A549 (cell line): ENCODE measurements around the gene BOK.

Experiments
- EP300 ChIP-seq, 2 experiments: fragments of >200 bp; sonication (Bioruptor Twin); formaldehyde crosslinking; IDR thresholded peaks; 2 replicates in 1 of 2; 3 replicates in 1 of 2; pipeline ENCODE4 v1.6.1; 2016 to 2017
- HDAC2 ChIP-seq: fragments of 200-600 bp; sonication (generic); IDR thresholded peaks from 2 replicates; pipeline ENCODE4 v1.6.1; 2016
- POLR2A ChIP-seq: IDR thresholded peaks from 2 replicates; pipeline ENCODE4 v1.6.1; 2012; ENCODE audit warnings: mild to moderate bottlenecking, low read length
- SMC3 ChIP-seq: fragments of >200 bp; sonication (Bioruptor Twin); formaldehyde crosslinking; IDR thresholded peaks from 3 replicates; pipeline ENCODE4 v1.6.1; 2018; ENCODE audit warnings: inconsistent platforms
- TF ChIP-seq, protein P1 (sequence below): fragments of >200 bp; sonication (Bioruptor Twin); formaldehyde crosslinking; IDR thresholded peaks from 3 replicates; pipeline ENCODE4 v1.5.1; 2016
- TF ChIP-seq, protein P2 (sequence below): IDR thresholded peaks from 2 replicates; pipeline ENCODE4 v1.6.1; 2012

DNA sequence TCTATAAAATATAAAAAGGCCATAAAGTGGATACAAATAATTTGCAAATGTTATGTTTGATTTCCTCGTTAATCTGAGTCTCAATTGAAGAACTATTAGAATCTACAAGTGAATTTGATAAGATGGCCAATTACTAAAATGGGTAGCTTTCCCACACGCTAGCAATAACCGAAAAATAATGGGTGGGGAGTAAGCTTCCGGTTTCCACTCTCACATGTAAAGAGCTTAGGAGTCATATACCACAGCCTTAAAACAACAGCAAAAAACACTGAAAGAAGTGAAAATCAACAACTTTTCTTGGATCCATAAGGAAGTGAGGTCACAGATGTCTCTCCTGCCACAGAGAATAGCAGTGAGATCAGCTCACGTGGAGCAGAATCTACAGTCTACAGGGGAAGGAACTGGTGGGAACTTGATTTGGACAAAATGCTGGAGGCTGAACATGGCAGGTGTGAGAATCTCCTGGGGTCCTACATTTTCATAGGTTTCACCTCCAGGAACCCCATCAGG lies 59.8 kb downstream of the BOK start:
- TF ChIP-seq HDAC2 (no peak), EP300 (IDR thresholded peaks at IDR 0.05) (no peak), POLR2A (no peak), SMC3 (no peak)
- TF ChIP-seq, protein P1, sequence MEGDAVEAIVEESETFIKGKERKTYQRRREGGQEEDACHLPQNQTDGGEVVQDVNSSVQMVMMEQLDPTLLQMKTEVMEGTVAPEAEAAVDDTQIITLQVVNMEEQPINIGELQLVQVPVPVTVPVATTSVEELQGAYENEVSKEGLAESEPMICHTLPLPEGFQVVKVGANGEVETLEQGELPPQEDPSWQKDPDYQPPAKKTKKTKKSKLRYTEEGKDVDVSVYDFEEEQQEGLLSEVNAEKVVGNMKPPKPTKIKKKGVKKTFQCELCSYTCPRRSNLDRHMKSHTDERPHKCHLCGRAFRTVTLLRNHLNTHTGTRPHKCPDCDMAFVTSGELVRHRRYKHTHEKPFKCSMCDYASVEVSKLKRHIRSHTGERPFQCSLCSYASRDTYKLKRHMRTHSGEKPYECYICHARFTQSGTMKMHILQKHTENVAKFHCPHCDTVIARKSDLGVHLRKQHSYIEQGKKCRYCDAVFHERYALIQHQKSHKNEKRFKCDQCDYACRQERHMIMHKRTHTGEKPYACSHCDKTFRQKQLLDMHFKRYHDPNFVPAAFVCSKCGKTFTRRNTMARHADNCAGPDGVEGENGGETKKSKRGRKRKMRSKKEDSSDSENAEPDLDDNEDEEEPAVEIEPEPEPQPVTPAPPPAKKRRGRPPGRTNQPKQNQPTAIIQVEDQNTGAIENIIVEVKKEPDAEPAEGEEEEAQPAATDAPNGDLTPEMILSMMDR: no peak
- TF ChIP-seq, protein P2, sequence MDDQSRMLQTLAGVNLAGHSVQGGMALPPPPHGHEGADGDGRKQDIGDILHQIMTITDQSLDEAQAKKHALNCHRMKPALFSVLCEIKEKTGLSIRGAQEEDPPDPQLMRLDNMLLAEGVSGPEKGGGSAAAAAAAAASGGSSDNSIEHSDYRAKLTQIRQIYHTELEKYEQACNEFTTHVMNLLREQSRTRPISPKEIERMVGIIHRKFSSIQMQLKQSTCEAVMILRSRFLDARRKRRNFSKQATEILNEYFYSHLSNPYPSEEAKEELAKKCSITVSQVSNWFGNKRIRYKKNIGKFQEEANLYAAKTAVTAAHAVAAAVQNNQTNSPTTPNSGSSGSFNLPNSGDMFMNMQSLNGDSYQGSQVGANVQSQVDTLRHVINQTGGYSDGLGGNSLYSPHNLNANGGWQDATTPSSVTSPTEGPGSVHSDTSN: no peak
